GM12801 (cell line): Measurements from ENCODE around the gene KIF16B.

ENCODE experiments used
- TF ChIP-seq, protein P1 (sequence below): IDR thresholded peaks from one replicate; pipeline ENCODE4 v1.5.1; 2011; ENCODE audit warnings: control low read depth; ENCODE audit not compliant: insufficient read length; ENCODE audit errors: extremely low read depth

Gene KIF16B

DNA sequence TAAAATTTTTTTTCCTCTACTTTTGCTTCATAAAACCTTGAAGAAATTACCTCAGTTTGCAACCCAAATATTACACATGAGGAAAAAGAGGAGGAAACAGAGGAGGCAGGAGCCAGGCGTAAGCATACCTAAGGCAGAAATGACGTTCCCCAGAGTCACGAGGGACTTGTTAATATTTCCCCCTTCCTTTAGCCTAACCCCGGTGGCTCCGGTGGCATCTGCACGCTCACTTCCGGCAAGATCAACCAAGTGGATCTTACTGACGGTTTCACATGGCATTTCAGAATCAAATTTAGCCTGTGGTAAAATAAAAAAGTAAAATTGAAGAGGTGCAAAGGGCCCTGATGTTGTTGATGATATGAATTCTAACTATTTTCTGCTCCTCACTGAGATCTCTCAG lies 67.4 kb downstream of the KIF16B start:
- TF ChIP-seq, protein P1, sequence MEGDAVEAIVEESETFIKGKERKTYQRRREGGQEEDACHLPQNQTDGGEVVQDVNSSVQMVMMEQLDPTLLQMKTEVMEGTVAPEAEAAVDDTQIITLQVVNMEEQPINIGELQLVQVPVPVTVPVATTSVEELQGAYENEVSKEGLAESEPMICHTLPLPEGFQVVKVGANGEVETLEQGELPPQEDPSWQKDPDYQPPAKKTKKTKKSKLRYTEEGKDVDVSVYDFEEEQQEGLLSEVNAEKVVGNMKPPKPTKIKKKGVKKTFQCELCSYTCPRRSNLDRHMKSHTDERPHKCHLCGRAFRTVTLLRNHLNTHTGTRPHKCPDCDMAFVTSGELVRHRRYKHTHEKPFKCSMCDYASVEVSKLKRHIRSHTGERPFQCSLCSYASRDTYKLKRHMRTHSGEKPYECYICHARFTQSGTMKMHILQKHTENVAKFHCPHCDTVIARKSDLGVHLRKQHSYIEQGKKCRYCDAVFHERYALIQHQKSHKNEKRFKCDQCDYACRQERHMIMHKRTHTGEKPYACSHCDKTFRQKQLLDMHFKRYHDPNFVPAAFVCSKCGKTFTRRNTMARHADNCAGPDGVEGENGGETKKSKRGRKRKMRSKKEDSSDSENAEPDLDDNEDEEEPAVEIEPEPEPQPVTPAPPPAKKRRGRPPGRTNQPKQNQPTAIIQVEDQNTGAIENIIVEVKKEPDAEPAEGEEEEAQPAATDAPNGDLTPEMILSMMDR = no peak

DNA sequence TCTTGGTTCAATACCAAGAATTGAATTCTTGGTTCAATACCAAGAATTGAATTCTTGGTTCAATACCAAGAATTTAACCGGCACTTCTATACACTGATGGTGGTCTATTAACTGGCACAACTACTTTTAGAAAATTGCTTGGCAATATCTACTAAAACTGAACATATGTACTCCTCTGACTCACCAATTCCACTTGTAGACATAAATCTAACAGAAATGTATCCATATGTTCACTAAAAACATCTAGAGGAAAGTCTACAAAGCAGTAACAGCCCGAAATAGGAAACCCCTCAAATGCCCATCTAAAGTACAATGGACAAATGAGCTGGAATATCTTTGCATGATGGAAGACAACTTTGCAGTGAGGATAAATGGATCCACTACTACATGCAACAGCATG lies 71.9 kb downstream of the KIF16B start:
- TF ChIP-seq, protein P1 = no peak

- TF ChIP-seq, protein P1 = no peak
These were observed 73.1 kb downstream of the KIF16B start for GRCh38 chr20:16500197-16500596.

DNA sequence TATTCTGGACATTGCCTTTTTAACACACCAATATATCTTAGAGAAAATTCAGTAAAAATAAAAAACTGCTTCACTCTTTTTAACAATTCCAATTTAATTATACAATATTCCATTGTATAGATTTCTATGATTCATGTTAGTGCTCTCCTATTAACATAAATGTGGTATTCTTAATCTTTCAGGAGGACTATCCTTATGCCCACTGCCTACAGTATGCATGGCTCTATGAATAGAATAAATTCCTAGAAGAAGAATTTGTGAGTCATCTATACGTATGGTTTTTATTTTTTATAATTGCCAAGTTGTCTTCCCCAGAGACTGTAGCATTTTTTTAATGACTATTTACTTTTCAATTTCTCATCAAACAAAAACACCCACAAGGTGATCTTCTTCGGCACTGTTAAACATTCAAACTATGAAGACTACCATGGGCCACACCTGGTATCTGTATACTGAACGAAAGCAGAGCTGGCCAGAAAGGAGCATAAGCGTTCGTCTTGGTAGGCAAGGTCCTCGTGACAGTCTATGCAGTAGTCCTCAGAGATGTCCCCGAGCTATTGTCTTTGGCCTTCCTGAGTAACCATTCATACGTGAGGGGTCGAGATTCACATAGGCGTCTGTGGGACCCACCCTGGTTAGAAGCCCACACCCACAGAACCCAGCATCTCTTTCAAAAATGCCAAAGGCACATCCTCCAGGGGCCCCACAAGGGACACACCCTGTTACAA lies 74.6 kb downstream of the KIF16B start:
- TF ChIP-seq, protein P1 = no peak

- TF ChIP-seq, protein P1 = no peak
These were observed 75.4 kb downstream of the KIF16B start for GRCh38 chr20:16497896-16498295.

- TF ChIP-seq, protein P1 = no peak
These were observed 79.8 kb downstream of the KIF16B start for GRCh38 chr20:16493486-16493885.

DNA sequence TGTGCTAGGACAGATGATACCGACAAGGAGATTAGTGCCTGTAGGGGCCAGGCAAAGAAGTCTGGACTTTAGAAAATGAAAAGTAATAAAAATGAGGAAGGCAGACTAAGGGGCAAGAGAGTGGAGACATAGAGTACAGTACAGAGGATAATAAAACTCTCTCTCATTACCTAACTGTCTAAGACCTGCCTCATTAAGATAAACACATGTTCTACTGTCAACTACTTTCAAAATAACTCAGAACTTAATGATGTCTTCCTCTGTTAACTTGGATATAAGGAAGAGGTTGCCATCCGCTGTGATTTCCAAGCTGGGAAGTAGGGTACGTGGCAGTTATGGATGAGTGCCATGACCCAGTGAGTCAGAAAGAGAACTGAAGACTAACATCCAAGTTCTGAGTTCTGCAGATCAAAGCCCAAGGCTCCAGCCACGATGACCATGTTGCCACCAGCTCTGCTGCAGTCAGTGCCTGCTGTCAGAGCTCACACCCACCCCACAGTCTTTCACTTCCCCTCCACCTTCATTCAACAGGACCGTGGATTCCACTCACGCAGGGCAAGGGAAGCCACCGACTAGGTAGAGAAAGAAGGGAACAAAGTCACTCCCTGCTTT lies 81.8 kb downstream of the KIF16B start:
- TF ChIP-seq, protein P1 = no peak
